ENCODE measurements around the gene HOXC5. TPM values are rescaled to one million over a fixed set of nuclear protein-coding genes. Genes with fewer than 3 reads are reported as not detected.

HOXC5 gene
- polyA plus RNA-seq, 3 donors, result not detected

DNA sequence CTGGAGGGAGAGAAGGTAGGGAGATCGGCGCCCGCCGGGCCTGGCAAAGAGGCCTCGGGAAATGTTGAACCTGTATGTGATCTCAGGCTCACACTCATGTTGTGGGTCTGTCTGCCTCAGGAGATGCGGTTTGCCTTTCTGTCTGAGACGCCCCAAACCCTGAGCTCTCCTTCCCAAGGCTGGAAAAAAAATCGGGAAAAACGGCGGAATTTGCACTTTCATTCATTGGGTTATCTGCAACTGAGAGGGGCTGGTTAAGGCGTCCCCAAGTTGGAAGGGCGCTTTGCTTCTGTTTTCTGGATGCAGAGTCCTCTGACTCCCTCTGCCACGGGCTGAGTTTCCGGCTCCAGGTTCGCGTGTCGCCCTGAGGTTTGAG lies 37.9 kb upstream of the HOXC5 start:
- Histone ChIP-seq H2AFZ (ENCODE audit: insufficient read depth, low read depth, low read length, poor library complexity, severe bottlenecking) (no peak overlapping the region), H3K4me3 (replicated peaks in 1 of 3; ENCODE audit: low read depth in 2 of 3, low read length in 3 of 3) (peak overlapping the region in 1 of 3 experiments; percentile 78), H3K4me2 (replicated peaks; ENCODE audit: extremely low read depth, low read length, poor library complexity, severe bottlenecking) (peak overlapping the region; percentile 83), H3K36me3 (replicated peaks in 1 of 2; ENCODE audit: control insufficient read depth in 1 of 2, insufficient read depth in 2 of 2, low read length in 2 of 2) (no peaks in the 10 kb centered on the region), H3K27me3 (ENCODE audit: control insufficient read depth in 2 of 2, insufficient read depth in 2 of 2, low read length in 2 of 2) (peaks cover 92 to 100% of the 10 kb centered on the region in 2 donors), H4K20me1 (ENCODE audit: insufficient read depth, low read length) (no peaks in the 10 kb centered on the region), H3K27ac (ENCODE audit: low read depth in 1 of 2, low read length in 2 of 2) (no peak overlapping the region), H3K4me1 (ENCODE audit: control insufficient read depth in 1 of 2, insufficient read depth in 2 of 2, low read length in 2 of 2) (peaks cover 15 to 25% of the 10 kb centered on the region in 2 donors), H3K79me2 (ENCODE audit: insufficient read depth, low read length) (no peaks in the 10 kb centered on the region), H3K9me3 (replicated peaks in 1 of 2; ENCODE audit: control insufficient read depth in 1 of 2, insufficient read depth in 1 of 2, low read length in 2 of 2) (peaks cover 4 to 65% of the 10 kb centered on the region in 2 donors), H3K9ac (ENCODE audit: insufficient read depth, low read length, poor library complexity, severe bottlenecking) (no peak overlapping the region)
- intact Hi-C loops (cut with micrococcal nuclease), result loop anchor here in 1 of 2 donors (5.0 kb wide), 1 partner anchor 43 kb away; the partner anchor contains the start of gene HOXC12
- WGBS (ENCODE audit: insufficient coverage), result 2% methylated on average over 17 of the region's 17 CpGs
- H3K9me3 Mint-ChIP-seq, result peaks cover 2 to 68% (median 39%) of the 10 kb centered on the region in 7 donors
- H3K4me3 Mint-ChIP-seq, result peak overlapping the region; percentile 83 to 95
- H3K27ac Mint-ChIP-seq, result no peak overlapping the region
- TF ChIP-seq, protein P1, sequence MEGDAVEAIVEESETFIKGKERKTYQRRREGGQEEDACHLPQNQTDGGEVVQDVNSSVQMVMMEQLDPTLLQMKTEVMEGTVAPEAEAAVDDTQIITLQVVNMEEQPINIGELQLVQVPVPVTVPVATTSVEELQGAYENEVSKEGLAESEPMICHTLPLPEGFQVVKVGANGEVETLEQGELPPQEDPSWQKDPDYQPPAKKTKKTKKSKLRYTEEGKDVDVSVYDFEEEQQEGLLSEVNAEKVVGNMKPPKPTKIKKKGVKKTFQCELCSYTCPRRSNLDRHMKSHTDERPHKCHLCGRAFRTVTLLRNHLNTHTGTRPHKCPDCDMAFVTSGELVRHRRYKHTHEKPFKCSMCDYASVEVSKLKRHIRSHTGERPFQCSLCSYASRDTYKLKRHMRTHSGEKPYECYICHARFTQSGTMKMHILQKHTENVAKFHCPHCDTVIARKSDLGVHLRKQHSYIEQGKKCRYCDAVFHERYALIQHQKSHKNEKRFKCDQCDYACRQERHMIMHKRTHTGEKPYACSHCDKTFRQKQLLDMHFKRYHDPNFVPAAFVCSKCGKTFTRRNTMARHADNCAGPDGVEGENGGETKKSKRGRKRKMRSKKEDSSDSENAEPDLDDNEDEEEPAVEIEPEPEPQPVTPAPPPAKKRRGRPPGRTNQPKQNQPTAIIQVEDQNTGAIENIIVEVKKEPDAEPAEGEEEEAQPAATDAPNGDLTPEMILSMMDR (IDR thresholded peaks at IDR 0.05), result no peak
- H3K4me1 Mint-ChIP-seq, result peaks cover 28% of the 10 kb centered on the region
- DNase-seq, result no peak
- peaks cover 3 to 23% of the 10 kb centered on the region in 2 donors for H3K36me3 Mint-ChIP-seq
- peaks cover 99 to 100% (median 100%) of the 10 kb centered on the region in 3 donors for H3K27me3 Mint-ChIP-seq (ENCODE audit: low read depth in 3 of 3)

DNA sequence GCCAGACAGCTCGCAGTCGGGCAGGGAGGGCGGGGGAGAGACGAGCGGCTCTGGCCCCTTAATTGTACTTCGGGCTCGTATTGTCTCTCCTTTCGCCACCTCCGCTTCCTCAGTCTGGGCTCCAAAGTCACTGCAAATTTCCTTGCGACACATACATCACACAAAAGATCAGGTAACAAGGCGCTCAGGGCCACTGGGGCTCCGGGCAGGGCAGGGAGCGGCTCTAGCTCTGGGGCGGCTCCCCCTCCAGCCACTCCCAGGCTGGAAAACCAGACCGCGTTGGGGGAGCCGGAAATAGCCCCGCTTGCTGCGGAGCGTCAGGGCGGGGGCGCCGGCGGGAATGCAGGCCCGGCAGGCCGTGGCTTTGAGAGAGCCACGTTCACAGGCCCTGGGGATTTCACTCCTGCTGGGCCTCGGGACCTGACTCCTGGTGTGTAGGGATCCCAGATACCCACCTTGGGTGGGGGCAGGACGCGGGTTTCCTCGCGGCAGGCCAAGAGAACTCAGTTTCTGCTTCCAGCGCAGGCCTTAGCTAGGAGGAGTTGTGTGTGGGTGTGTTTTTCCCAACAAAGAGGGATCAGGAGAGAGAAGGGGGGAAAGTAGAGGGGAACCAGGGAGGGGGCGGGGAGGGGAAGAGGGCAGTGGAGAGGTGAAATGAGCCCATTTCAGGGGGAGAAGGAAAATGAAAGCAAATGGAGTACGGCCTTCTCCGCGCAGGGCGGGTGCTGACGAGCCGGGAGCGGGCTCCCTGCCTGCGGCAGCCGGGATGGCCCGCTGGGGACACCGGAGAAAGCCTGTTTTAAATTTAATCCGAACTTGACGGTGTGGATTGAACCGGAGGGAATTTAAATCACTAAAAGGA lies 37.2 kb upstream of the HOXC5 start:
- TF ChIP-seq, protein P1 (IDR thresholded peaks at IDR 0.05), result no peak

More for the DNA sequence above, 37.2 kb upstream of the HOXC5 start:
- no peak for DNase-seq
- WGBS (ENCODE audit: insufficient coverage), result 0% methylated on average over 48 of the region's 48 CpGs
- Histone ChIP-seq H3K4me1 (ENCODE audit: control insufficient read depth in 1 of 2, insufficient read depth in 2 of 2, low read length in 2 of 2) (peaks cover 15 to 30% of the 10 kb centered on the region in 2 donors), H3K9ac (ENCODE audit: insufficient read depth, low read length, poor library complexity, severe bottlenecking) (peak overlapping the region; percentile 30), H3K4me3 (replicated peaks in 1 of 3; ENCODE audit: low read depth in 2 of 3, low read length in 3 of 3) (peak overlapping the region; percentile 32 to 78 (median 38)), H3K79me2 (ENCODE audit: insufficient read depth, low read length) (no peaks in the 10 kb centered on the region), H4K20me1 (ENCODE audit: insufficient read depth, low read length) (no peaks in the 10 kb centered on the region), H3K4me2 (replicated peaks; ENCODE audit: extremely low read depth, low read length, poor library complexity, severe bottlenecking) (peak overlapping the region; percentile 83), H3K9me3 (replicated peaks in 1 of 2; ENCODE audit: control insufficient read depth in 1 of 2, insufficient read depth in 1 of 2, low read length in 2 of 2) (peaks cover 6 to 65% of the 10 kb centered on the region in 2 donors), H3K27me3 (ENCODE audit: control insufficient read depth in 2 of 2, insufficient read depth in 2 of 2, low read length in 2 of 2) (peaks cover 92 to 100% of the 10 kb centered on the region in 2 donors), H2AFZ (ENCODE audit: insufficient read depth, low read depth, low read length, poor library complexity, severe bottlenecking) (peak overlapping the region; percentile 75), H3K36me3 (replicated peaks in 1 of 2; ENCODE audit: control insufficient read depth in 1 of 2, insufficient read depth in 2 of 2, low read length in 2 of 2) (no peaks in the 10 kb centered on the region), H3K27ac (ENCODE audit: low read depth in 1 of 2, low read length in 2 of 2) (no peak overlapping the region)
- Mint-ChIP-seq H3K27me3 (ENCODE audit: low read depth in 3 of 3) (peaks cover 97 to 100% (median 100%) of the 10 kb centered on the region in 3 donors), H3K4me1 (peaks cover 27% of the 10 kb centered on the region), H3K27ac (peak overlapping the region in 1 of 7 donors; percentile 20), H3K9me3 (peaks cover 2 to 69% (median 39%) of the 10 kb centered on the region in 7 donors), H3K36me3 (peaks cover 3 to 19% of the 10 kb centered on the region in 2 donors), H3K4me3 (peak overlapping the region; percentile 83 to 95)
- intact Hi-C loops (cut with micrococcal nuclease), result loop anchor here in 1 of 2 donors (5.0 kb wide), 1 partner anchor 43 kb away; the partner anchor contains the start of gene HOXC12

Data from CD14-positive monocyte (primary cell).